Immature natural killer cell (primary cell): ENCODE results near the gene SLC25A45. TPM values are rescaled to one million over a fixed set of nuclear protein-coding genes. Genes with fewer than 3 reads are reported as not detected.
A peak's percentile ranks its signal among the peaks of the same experiment; 100 is the strongest.
"Not testable (repeated sequence)": the region's sequence is repeated elsewhere in the genome, so short reads cannot be mapped to it uniquely, and the experiment has no call there.

Source experiments
- DNase-seq, 3 donors: peaks; one replicate each; pipeline ENCODE4 v3.0.0; 2022; ENCODE audit warnings: mixed read lengths in 1 of 3
- H3K27ac Mint-ChIP-seq, 6 donors: one replicate each; pipeline ENCODE4 v1.8.0; 2020; ENCODE audit warnings: mixed read lengths in 6 of 6, mild to moderate bottlenecking in 5 of 6, inconsistent platforms in 4 of 6, moderate library complexity in 3 of 6
- H3K27me3 Mint-ChIP-seq, 3 donors: one replicate each; pipeline ENCODE4 v1.8.0; 2020 to 2021; ENCODE audit warnings: low read depth in 3 of 3, mild to moderate bottlenecking in 3 of 3, mixed read lengths in 3 of 3, moderate library complexity in 3 of 3, inconsistent platforms in 1 of 3
- H3K36me3 Mint-ChIP-seq, 3 donors: one replicate each; pipeline ENCODE4 v1.8.0; 2020; ENCODE audit warnings: mixed read lengths in 3 of 3, inconsistent platforms in 2 of 3, mild to moderate bottlenecking in 2 of 3
- H3K4me1 Mint-ChIP-seq, 2 donors: one replicate each; pipeline ENCODE4 v1.8.0; 2020; ENCODE audit warnings: inconsistent platforms in 2 of 2, mild to moderate bottlenecking in 2 of 2, mixed read lengths in 2 of 2, moderate library complexity in 1 of 2
- H3K4me3 Mint-ChIP-seq, 5 donors: one replicate each; pipeline ENCODE4 v1.8.0; 2020; ENCODE audit warnings: mild to moderate bottlenecking in 5 of 5, mixed read lengths in 5 of 5, inconsistent platforms in 3 of 5, moderate library complexity in 3 of 5
- H3K9me3 Mint-ChIP-seq, 6 donors: one replicate each; pipeline ENCODE4 v1.8.0; 2020; ENCODE audit warnings: mild to moderate bottlenecking in 6 of 6, mixed read lengths in 6 of 6, inconsistent platforms in 4 of 6, moderate library complexity in 3 of 6
- polyA plus RNA-seq, 3 donors: library from polyadenylated mRNA; unstranded; fragments of 300-500 nt; fragmentation: Illumina TruSeq; gene quantifications; one replicate each; pipeline ENCODE4 v1.2.3, GENCODE V29; 2021

SLC25A45 gene
- polyA plus RNA-seq, 3 donors from 2014 or later = 4.5 to 16.0 (median 10.3) TPM

- H3K4me3 Mint-ChIP-seq = no peak overlapping the region
These were observed 30.9 kb downstream of the SLC25A45 start for GRCh38 chr11:65351511-65351910.

GRCh38 chr11:65341856-65342255, 40.6 kb downstream of the SLC25A45 start:
- Mint-ChIP-seq H3K27me3 (peaks cover 0 to 5% (median 4%) of the 10 kb centered on the region in 3 donors), H3K36me3 (peaks cover 10 to 47% (median 19%) of the 10 kb centered on the region in 3 donors), H3K9me3 (no peaks in the 10 kb centered on the region), H3K4me3 (no peak overlapping the region), H3K27ac (no peak overlapping the region), H3K4me1 (peaks cover 17 to 24% of the 10 kb centered on the region in 2 donors)
- no peak for DNase-seq

More at GRCh38 chr11:65351511-65351910, 30.9 kb downstream of the SLC25A45 start:
- no peaks in the 10 kb centered on the region for H3K9me3 Mint-ChIP-seq
- DNase-seq = no peak
- peak overlapping the region in 1 of 6 donors; percentile 3 for H3K27ac Mint-ChIP-seq
- H3K4me1 Mint-ChIP-seq = peaks cover 13 to 23% of the 10 kb centered on the region in 2 donors
- peaks cover 8 to 21% (median 12%) of the 10 kb centered on the region in 3 donors for H3K36me3 Mint-ChIP-seq
- H3K27me3 Mint-ChIP-seq = peaks cover 4 to 17% (median 5%) of the 10 kb centered on the region in 3 donors

- Mint-ChIP-seq H3K36me3 (peaks cover 0 to 37% (median 11%) of the 10 kb centered on the region in 3 donors), H3K9me3 (no peaks in the 10 kb centered on the region), H3K4me3 (no peak overlapping the region), H3K27ac (no peak overlapping the region), H3K27me3 (peaks cover 0 to 4% (median 2%) of the 10 kb centered on the region in 3 donors), H3K4me1 (peaks cover 22 to 30% of the 10 kb centered on the region in 2 donors)
- no peak for DNase-seq
These were observed 42.2 kb downstream of the SLC25A45 start for GRCh38 chr11:65340226-65340625.

- Mint-ChIP-seq H3K9me3 (no peaks in the 10 kb centered on the region), H3K4me1 (peaks cover 33 to 44% of the 10 kb centered on the region in 2 donors), H3K27ac (peak overlapping the region in 2 of 6 donors; percentile 13 to 23), H3K36me3 (peaks cover 0 to 23% (median 7%) of the 10 kb centered on the region in 3 donors), H3K27me3 (peaks cover 0 to 6% (median 4%) of the 10 kb centered on the region in 3 donors), H3K4me3 (no peak overlapping the region)
- DNase-seq = no peak
These were observed 43.8 kb downstream of the SLC25A45 start for GRCh38 chr11:65338676-65339075.

GRCh38 chr11:65334696-65335295, 47.6 kb downstream of the SLC25A45 start:
- peak overlapping the region; percentile 87 to 98 (median 93) for H3K4me3 Mint-ChIP-seq
- H3K27ac Mint-ChIP-seq = peak overlapping the region; percentile 71 to 91 (median 90)
- peaks cover 37 to 45% of the 10 kb centered on the region in 2 donors for H3K4me1 Mint-ChIP-seq
- H3K36me3 Mint-ChIP-seq = peaks cover 0 to 5% (median 3%) of the 10 kb centered on the region in 3 donors
- DNase-seq = no peak
- peaks cover 0 to 7% (median 4%) of the 10 kb centered on the region in 3 donors for H3K27me3 Mint-ChIP-seq
- no peaks in the 10 kb centered on the region for H3K9me3 Mint-ChIP-seq

- H3K9me3 Mint-ChIP-seq, H3K27me3 Mint-ChIP-seq, H3K36me3 Mint-ChIP-seq, DNase-seq, H3K4me3 Mint-ChIP-seq, H3K27ac Mint-ChIP-seq: not testable (repeated sequence)
- H3K4me1 Mint-ChIP-seq = peaks cover 25 to 29% of the 10 kb centered on the region in 2 donors
These were observed 49.9 kb downstream of the SLC25A45 start for GRCh38 chr11:65332591-65332990.

- Mint-ChIP-seq H3K4me3 (no peak overlapping the region), H3K27me3 (peaks cover 0 to 7% (median 2%) of the 10 kb centered on the region in 3 donors), H3K27ac (no peak overlapping the region), H3K4me1 (peaks cover 23 to 26% of the 10 kb centered on the region in 2 donors), H3K36me3 (no peaks in the 10 kb centered on the region), H3K9me3 (no peaks in the 10 kb centered on the region)
- no peak for DNase-seq
These were observed 51.9 kb downstream of the SLC25A45 start for GRCh38 chr11:65330544-65330943.

GRCh38 chr11:65329944-65330403, 52.5 kb downstream of the SLC25A45 start:
- no peak overlapping the region for H3K4me3 Mint-ChIP-seq
- H3K4me1 Mint-ChIP-seq = peaks cover 17 to 20% of the 10 kb centered on the region in 2 donors
- no peaks in the 10 kb centered on the region for H3K9me3 Mint-ChIP-seq
- H3K27me3 Mint-ChIP-seq = peaks cover 0 to 7% (median 2%) of the 10 kb centered on the region in 3 donors
- peak overlapping the region in 1 of 6 donors; percentile 41 for H3K27ac Mint-ChIP-seq
- no peaks in the 10 kb centered on the region for H3K36me3 Mint-ChIP-seq
- DNase-seq = peak; percentile 69 to 77 (median 71)

- Mint-ChIP-seq H3K27me3 (peaks cover 0 to 6% (median 0%) of the 10 kb centered on the region in 3 donors), H3K36me3 (no peaks in the 10 kb centered on the region), H3K27ac (peak overlapping the region in 1 of 6 donors; percentile 41), H3K4me3 (no peak overlapping the region), H3K4me1 (peaks cover 12 to 15% of the 10 kb centered on the region in 2 donors), H3K9me3 (no peaks in the 10 kb centered on the region)
- DNase-seq = no peak
These were observed 53.0 kb downstream of the SLC25A45 start for GRCh38 chr11:65329478-65329877.

GRCh38 chr11:65327021-65327420, 55.4 kb downstream of the SLC25A45 start:
- Mint-ChIP-seq H3K4me3 (no peak overlapping the region), H3K27ac (no peak overlapping the region), H3K27me3 (peaks cover 0 to 4% (median 3%) of the 10 kb centered on the region in 3 donors), H3K4me1 (peaks cover 4 to 6% of the 10 kb centered on the region in 2 donors), H3K36me3 (no peaks in the 10 kb centered on the region), H3K9me3 (no peaks in the 10 kb centered on the region)
- DNase-seq = no peak

- Mint-ChIP-seq H3K36me3 (no peaks in the 10 kb centered on the region), H3K9me3 (no peaks in the 10 kb centered on the region), H3K27me3 (peaks cover 0 to 8% (median 3%) of the 10 kb centered on the region in 3 donors), H3K4me3 (no peak overlapping the region), H3K4me1 (peaks cover 4 to 6% of the 10 kb centered on the region in 2 donors), H3K27ac (no peak overlapping the region)
- no peak for DNase-seq
These were observed 57.0 kb downstream of the SLC25A45 start for GRCh38 chr11:65325435-65325834.

Other genes starting within 250 kb of the SLC25A45 start
- gene SYVN1, start 248.1 kb downstream of the SLC25A45 start, polyA plus RNA-seq = 10 to 100 TPM in 1 of 3 donors, 1 to 10 TPM in 2; 2.3 to 21.8 (median 7.7) TPM
- gene SPDYC, start 212.4 kb downstream of the SLC25A45 start, polyA plus RNA-seq = not detected
- gene CAPN1, start 200.7 kb downstream of the SLC25A45 start, polyA plus RNA-seq = 100 to 1,000 TPM; 124 to 155 (median 148) TPM
- 10 to 100 TPM; 10.1 to 11.8 (median 11.8) TPM for gene POLA2, start 120.7 kb downstream of the SLC25A45 start, polyA plus RNA-seq
- not detected for gene CDC42EP2, start 67.8 kb downstream of the SLC25A45 start, polyA plus RNA-seq
- 10 to 100 TPM; 44.9 to 63.5 (median 53.9) TPM for gene DPF2, start 48.8 kb downstream of the SLC25A45 start, polyA plus RNA-seq
- 1 to 10 TPM in 1 of 3 donors, under 1 TPM in 2; 0.90 to 1.2 (median 0.90) TPM for gene TIGD3, start 27.9 kb downstream of the SLC25A45 start, polyA plus RNA-seq
- gene FRMD8, start 4.0 kb upstream of the SLC25A45 start, polyA plus RNA-seq = 10 to 100 TPM; 62.8 to 73.5 (median 63.4) TPM
- gene NEAT1, start 40.2 kb upstream of the SLC25A45 start, polyA plus RNA-seq = 1 to 10 TPM in 2 of 3 donors, under 1 TPM in 1; 0.26 to 5.9 (median 1.4) TPM
- 1,000 to 10,000 TPM; 1,459 to 3,517 (median 2,451) TPM for gene MALAT1, start 116.4 kb upstream of the SLC25A45 start, polyA plus RNA-seq
- gene SCYL1, start 142.4 kb upstream of the SLC25A45 start, polyA plus RNA-seq = 10 to 100 TPM; 17.8 to 52.5 (median 23.3) TPM
- 10 to 100 TPM in 2 of 3 donors, 1 to 10 TPM in 1; 3.3 to 21.0 (median 14.5) TPM for gene LTBP3, start 175.7 kb upstream of the SLC25A45 start, polyA plus RNA-seq
- 100 to 1,000 TPM in 2 of 3 donors, 10 to 100 TPM in 1; 100.0 to 138 (median 117) TPM for gene ZNRD2, start 187.8 kb upstream of the SLC25A45 start, polyA plus RNA-seq
- gene FAM89B, start 189.9 kb upstream of the SLC25A45 start, polyA plus RNA-seq = 100 to 1,000 TPM in 2 of 3 donors, 10 to 100 TPM in 1; 98.6 to 173 (median 158) TPM
- gene EHBP1L1, start 193.4 kb upstream of the SLC25A45 start, polyA plus RNA-seq = 10 to 100 TPM; 14.8 to 19.3 (median 17.7) TPM
- gene KCNK7, start 213.2 kb upstream of the SLC25A45 start, polyA plus RNA-seq = not detected
- 10 to 100 TPM; 11.1 to 29.5 (median 12.3) TPM for gene MAP3K11, start 231.6 kb upstream of the SLC25A45 start, polyA plus RNA-seq
- 10 to 100 TPM in 1 of 3 donors, under 1 TPM in 2; 0.14 to 11.7 (median 0.89) TPM for gene PCNX3, start 233.1 kb upstream of the SLC25A45 start, polyA plus RNA-seq